MG63 (cell line): Measurements from ENCODE around the gene ANKRD65. TPM values are rescaled to one million over a fixed set of nuclear protein-coding genes. Genes with fewer than 3 reads are reported as not detected.
"Not testable (repeated sequence)": the region's sequence is repeated elsewhere in the genome, so short reads cannot be mapped to it uniquely, and the experiment has no call there.

Source experiments
- DNase-seq: peaks from one replicate; pipeline ENCODE4 v3.0.0-alpha.2; 2020
- H3K27me3 ChIP-seq: fragments of 250-450 bp; sonication (Bioruptor Pico); 2 replicates; pipeline ENCODE4 v1.5.1; 2020; ENCODE audit warnings: mild to moderate bottlenecking, moderate library complexity
- H3K36me3 ChIP-seq: fragments of 250-450 bp; sonication (Bioruptor Pico); 2 replicates; pipeline ENCODE4 v1.5.1; 2020; ENCODE audit warnings: mild to moderate bottlenecking, moderate library complexity
- H3K4me3 ChIP-seq: fragments of 250-450 bp; sonication (Bioruptor Pico); 2 replicates; pipeline ENCODE4 v1.5.1; 2020; ENCODE audit warnings: mild to moderate bottlenecking, moderate library complexity
- H3K9me3 ChIP-seq: fragments of 250-450 bp; sonication (Bioruptor Pico); 2 replicates; pipeline ENCODE4 v1.5.1; 2020; ENCODE audit warnings: mild to moderate bottlenecking, moderate library complexity
- total RNA-seq: library from RNA; depleted of rRNA; stranded (reverse); fragments of >200 nt; shearing (Covaris generic); gene quantifications from 2 replicates; pipeline ENCODE4 v1.2.3, GENCODE V29; 2014; ENCODE audit warnings: low replicate concordance

The ANKRD65 gene
- total RNA-seq, 1 experiment from 2014 or later: not detected

DNA sequence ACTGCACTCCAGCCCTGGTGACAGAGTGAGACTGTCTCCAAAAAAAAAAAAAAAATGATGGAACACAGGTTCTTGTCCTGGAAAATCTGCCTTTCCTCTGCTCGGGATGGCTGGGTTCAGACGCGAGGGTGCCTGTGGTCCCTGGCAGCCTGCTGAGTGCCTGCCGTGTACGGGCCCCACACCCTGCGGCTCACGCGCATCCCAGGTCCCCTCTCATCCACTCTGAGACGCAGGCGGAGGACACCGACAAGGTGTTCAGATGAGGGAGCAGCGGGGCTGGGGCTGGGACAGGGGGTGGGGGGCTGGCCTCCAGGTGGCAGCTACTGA, 4.3 kb upstream of the ANKRD65 start:
- no peaks in the 10 kb centered on the region for H3K36me3 ChIP-seq
- H3K27me3 ChIP-seq: no peaks in the 10 kb centered on the region
- H3K4me3 ChIP-seq: no peak overlapping the region
- DNase-seq: no peak
- no peaks in the 10 kb centered on the region for H3K9me3 ChIP-seq

DNA sequence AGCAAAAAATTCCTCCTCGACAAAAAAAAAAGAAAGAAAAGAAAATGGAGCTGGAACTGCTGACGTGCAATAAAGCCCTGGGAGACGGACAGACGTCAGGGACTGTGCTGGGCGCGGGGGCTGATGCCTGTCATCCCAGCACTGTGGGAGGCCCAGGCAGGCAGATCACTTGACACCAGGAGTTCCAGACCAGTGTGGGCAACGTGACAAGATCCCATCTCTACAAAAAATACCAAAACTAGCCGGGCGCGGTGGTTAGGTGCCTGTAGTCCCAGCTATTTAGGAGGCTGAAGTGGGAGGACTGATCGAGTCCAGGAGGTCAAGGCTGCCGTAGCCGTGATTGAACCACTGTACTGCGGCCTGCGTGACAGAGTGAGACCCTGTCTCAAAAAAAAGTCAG, 3.6 kb upstream of the ANKRD65 start:
- H3K27me3 ChIP-seq: no peaks in the 10 kb centered on the region
- no peak for DNase-seq

GRCh38 chr1:1423245-1423597, 2.1 kb upstream of the ANKRD65 start:
- Histone ChIP-seq H3K4me3 (no peak overlapping the region), H3K27me3 (no peaks in the 10 kb centered on the region), H3K36me3 (no peaks in the 10 kb centered on the region), H3K9me3 (no peaks in the 10 kb centered on the region)
- DNase-seq: no peak

More for the DNA sequence above, 3.6 kb upstream of the ANKRD65 start:
- Histone ChIP-seq H3K4me3 (no peak overlapping the region), H3K9me3 (no peaks in the 10 kb centered on the region), H3K36me3 (no peaks in the 10 kb centered on the region)

DNA sequence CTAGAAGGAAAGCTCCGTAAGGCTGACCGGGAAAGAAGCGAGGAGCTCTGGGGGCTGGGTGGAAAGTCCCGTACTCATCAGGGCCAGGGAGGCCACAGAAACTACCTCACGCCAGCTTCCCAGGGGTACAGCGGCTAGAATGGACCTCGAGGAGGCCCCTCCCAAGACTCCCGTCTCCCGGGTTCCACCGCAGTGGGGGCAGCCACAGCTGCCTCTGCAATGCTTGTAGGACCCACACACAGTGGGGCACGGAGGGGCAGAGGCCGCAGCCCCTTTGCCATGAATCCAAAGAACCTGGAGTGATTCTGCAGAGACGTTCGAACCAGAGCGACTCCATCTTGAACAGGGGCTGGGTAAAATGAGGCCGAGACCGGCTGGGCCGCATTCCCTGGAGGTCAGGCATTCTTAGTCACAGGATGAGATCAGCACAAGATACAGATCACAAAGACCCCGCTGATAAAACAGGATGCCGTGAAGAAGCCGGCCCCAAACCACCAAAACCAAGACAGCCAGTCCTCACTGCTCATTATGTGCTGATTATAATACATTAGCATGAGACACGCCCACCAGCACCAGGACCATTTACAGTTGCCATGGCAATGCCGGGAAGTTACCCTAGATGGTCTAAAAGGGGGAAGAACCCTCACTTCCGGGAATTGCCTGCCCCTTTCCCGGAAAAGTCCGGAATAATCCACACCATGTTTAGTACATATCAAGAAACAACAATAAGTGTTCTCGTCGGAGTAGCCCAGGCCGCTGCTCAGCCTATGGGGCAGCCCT, 1.6 kb upstream of the ANKRD65 start:
- Histone ChIP-seq H3K36me3 (no peaks in the 10 kb centered on the region), H3K4me3 (no peak overlapping the region), H3K27me3 (no peaks in the 10 kb centered on the region), H3K9me3 (no peaks in the 10 kb centered on the region)
- DNase-seq: no peak

- Histone ChIP-seq H3K36me3 (no peaks in the 10 kb centered on the region), H3K9me3 (no peaks in the 10 kb centered on the region), H3K4me3 (no peak overlapping the region), H3K27me3 (no peaks in the 10 kb centered on the region)
- DNase-seq: no peak
Measured at GRCh38 chr1:1421907-1422464, 910 bp upstream of the ANKRD65 start.

- no peaks in the 10 kb centered on the region for H3K27me3 ChIP-seq
- no peak overlapping the region for H3K4me3 ChIP-seq
- H3K36me3 ChIP-seq: no peaks in the 10 kb centered on the region
- H3K9me3 ChIP-seq: no peaks in the 10 kb centered on the region
- DNase-seq: no peak
Measured at GRCh38 chr1:1420654-1421141, 378 bp downstream of the ANKRD65 start.

DNA sequence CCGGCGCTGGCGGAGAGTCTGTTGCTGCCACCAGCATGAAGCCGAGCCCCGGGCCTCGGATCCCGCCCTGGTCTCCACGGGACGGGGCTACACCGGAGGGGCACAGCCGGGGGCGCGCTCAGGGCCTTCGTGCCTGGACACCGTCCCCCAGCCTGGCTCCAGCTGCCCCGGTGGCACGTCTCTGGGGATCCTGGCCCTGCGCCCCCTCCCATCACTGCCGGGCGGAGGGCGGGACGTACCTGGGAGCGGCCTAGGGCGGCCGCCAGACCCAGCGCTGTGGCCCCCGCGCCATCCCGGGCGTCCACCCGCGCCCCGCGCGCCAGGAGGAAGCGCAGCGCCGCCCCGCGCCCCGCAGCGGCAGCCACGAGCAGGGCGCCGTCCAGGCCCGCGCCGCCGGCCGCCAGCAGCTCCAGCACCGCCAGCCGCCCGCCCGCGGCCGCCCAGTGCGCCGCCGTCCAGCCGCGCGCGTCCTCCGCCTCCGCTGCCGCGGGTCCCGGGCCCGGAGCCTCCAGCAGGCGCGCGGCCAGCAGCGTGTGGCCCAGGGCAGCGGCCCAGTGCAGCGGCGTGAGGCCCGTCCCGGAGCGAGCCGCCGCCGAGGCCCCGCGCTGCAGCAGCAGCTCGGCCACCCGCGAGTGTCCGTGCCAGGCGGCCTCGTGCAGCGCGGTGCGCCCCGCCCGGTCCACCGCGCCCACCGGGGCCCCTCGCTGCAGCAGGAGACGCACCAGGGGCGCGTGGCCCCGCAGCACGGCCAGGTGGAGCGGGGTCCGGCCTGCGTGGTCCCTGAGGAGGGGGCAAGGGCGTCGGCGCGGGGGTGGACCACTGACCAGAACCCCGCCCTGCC, 1.0 kb downstream of the ANKRD65 start:
- Histone ChIP-seq H3K9me3 (no peaks in the 10 kb centered on the region), H3K4me3 (no peak overlapping the region), H3K36me3 (no peaks in the 10 kb centered on the region), H3K27me3 (no peaks in the 10 kb centered on the region)
- DNase-seq: no peak

GRCh38 chr1:1419363-1419812, 1.7 kb downstream of the ANKRD65 start:
- DNase-seq: no peak
- H3K36me3 ChIP-seq: no peaks in the 10 kb centered on the region
- no peak overlapping the region for H3K4me3 ChIP-seq
- H3K27me3 ChIP-seq: no peaks in the 10 kb centered on the region
- no peaks in the 10 kb centered on the region for H3K9me3 ChIP-seq

DNA sequence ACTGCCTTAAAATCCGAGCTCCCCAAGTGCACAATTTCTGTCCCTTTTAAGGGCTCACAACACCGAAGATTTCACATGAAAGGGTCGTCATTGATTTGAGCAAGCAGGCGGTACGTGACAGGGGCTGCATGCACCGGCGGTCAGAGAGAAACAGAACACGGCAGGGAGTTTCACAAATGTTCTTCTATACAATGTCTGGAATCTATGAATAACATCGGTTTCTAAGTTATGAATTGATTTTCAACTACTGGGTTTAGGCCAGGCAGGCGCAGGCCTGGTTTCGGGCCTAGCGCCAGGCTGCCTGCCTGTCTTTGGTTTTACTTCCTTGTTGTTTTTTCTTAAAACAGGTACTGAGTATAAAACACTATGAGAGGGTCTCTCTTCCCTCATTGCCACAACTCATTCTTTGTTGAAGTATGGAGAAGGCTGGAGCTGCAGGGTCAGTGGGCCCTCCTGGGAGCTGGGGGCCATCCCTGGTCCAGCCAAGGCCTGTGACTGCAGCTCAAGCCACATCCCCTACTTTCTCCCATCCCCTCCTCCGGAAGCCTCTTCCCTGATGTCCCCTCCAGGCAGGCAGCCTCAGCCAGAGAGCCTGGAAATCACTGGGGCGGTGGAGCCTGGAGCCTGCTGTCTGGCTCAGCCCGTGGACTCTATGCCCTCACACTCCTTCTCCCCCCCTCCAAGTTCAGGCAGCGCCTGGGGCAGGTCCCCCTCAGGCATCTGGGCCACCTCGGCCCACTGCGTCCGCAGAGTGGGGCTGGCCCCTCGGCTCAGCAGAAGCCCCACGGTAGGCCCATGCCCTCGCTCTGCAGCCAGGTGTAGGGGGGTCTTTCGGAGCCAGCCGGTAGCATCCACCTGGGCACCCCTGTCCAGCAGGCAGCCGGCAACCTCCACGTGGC, 2.4 kb downstream of the ANKRD65 start:
- no peak for DNase-seq
- H3K36me3 ChIP-seq: no peaks in the 10 kb centered on the region

GRCh38 chr1:1417825-1418463, 3.1 kb downstream of the ANKRD65 start:
- H3K9me3 ChIP-seq, DNase-seq, H3K4me3 ChIP-seq, H3K36me3 ChIP-seq, H3K27me3 ChIP-seq: not testable (repeated sequence)

More for the DNA sequence above, 2.4 kb downstream of the ANKRD65 start:
- Histone ChIP-seq H3K9me3 (no peaks in the 10 kb centered on the region), H3K27me3 (no peaks in the 10 kb centered on the region), H3K4me3 (no peak overlapping the region)

GRCh38 chr1:1417396-1417795, 3.7 kb downstream of the ANKRD65 start:
- not testable (repeated sequence) for H3K9me3 ChIP-seq, DNase-seq, H3K36me3 ChIP-seq, H3K4me3 ChIP-seq, H3K27me3 ChIP-seq

GRCh38 chr1:1415751-1416150, 5.3 kb downstream of the ANKRD65 start:
- Histone ChIP-seq H3K36me3 (no peaks in the 10 kb centered on the region), H3K27me3 (no peaks in the 10 kb centered on the region), H3K9me3 (no peaks in the 10 kb centered on the region), H3K4me3 (no peak overlapping the region)
- DNase-seq: no peak

GRCh38 chr1:1412311-1412902, 8.7 kb downstream of the ANKRD65 start:
- not testable (repeated sequence) for H3K9me3 ChIP-seq, DNase-seq, H3K27me3 ChIP-seq, H3K4me3 ChIP-seq
- H3K36me3 ChIP-seq: peaks cover 21% of the 10 kb centered on the region

DNA sequence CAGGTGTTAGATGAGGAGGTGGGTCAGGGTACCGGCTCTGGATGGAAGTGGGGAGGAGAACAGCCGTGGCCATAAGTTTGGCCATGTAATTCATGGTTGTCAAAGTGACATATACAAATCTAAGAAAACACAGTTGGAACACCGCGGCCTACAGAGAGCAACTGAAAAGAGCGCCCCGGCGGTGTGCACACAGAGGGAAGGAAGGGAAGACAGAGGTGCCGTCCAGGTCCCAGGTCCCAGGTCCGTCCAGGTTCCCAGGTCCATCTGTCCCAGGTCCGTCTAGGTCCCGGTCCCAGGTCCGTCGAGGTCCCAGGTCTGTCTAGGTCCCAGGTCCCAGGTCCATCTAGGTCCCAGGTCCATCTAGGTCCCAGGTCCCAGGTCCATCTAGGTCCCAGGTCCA, 9.4 kb downstream of the ANKRD65 start:
- no peaks in the 10 kb centered on the region for H3K27me3 ChIP-seq
- no peak overlapping the region for H3K4me3 ChIP-seq
- no peaks in the 10 kb centered on the region for H3K9me3 ChIP-seq
- H3K36me3 ChIP-seq: peaks cover 24% of the 10 kb centered on the region
- DNase-seq: no peak

- DNase-seq, H3K9me3 ChIP-seq, H3K4me3 ChIP-seq, H3K27me3 ChIP-seq: not testable (repeated sequence)
- H3K36me3 ChIP-seq: peaks cover 36% of the 10 kb centered on the region
Measured at GRCh38 chr1:1410238-1410637, 10.8 kb downstream of the ANKRD65 start.
